ENCODE data around the gene FANK1. TPM values are rescaled to one million over a fixed set of nuclear protein-coding genes. Genes with fewer than 3 reads are reported as not detected.

The FANK1 gene
- total and polyA plus RNA-seq, 12 donors: 1.7 to 23.7 (median 4.6) TPM

DNA sequence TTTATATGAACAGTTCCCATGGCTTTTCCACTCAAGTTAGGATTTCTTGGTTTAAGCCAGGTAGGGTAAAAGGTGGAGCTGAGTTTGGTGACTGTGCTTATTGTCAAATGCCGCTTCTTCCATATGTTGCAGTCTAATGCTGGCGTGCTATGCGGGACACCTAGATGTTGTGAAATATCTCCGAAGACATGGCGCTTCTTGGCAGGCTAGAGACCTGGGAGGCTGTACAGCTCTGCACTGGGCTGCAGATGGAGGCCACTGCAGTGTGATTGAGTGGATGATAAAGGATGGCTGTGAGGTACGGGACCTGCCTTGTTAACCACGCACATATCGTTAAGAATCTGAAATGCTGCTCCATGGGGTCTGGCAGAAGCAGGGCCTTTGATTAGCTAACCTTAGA, 108.4 kb downstream of the FANK1 start:
- intact Hi-C loops (cut with DNase I): no loop called here
- no peak for TF ChIP-seq POLR2A (IDR thresholded peaks at IDR 0.05)
- TF ChIP-seq, protein P1, sequence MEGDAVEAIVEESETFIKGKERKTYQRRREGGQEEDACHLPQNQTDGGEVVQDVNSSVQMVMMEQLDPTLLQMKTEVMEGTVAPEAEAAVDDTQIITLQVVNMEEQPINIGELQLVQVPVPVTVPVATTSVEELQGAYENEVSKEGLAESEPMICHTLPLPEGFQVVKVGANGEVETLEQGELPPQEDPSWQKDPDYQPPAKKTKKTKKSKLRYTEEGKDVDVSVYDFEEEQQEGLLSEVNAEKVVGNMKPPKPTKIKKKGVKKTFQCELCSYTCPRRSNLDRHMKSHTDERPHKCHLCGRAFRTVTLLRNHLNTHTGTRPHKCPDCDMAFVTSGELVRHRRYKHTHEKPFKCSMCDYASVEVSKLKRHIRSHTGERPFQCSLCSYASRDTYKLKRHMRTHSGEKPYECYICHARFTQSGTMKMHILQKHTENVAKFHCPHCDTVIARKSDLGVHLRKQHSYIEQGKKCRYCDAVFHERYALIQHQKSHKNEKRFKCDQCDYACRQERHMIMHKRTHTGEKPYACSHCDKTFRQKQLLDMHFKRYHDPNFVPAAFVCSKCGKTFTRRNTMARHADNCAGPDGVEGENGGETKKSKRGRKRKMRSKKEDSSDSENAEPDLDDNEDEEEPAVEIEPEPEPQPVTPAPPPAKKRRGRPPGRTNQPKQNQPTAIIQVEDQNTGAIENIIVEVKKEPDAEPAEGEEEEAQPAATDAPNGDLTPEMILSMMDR (IDR thresholded peaks at IDR 0.05): no peak
- no peak overlapping the region for H3K27ac ChIP-seq
- WGBS, 4 donors: 78 to 86% (median 82%) methylated on average over 7 to 8 of the region's 8 CpGs
- no peak overlapping the region for H3K4me3 ChIP-seq
- DNase-seq: no peak
- no peaks in the 10 kb centered on the region for H3K36me3 ChIP-seq (replicated peaks in 1 of 2)
- H3K27me3 ChIP-seq: no peaks in the 10 kb centered on the region
- H3K9me3 ChIP-seq (replicated peaks in 1 of 3): no peaks in the 10 kb centered on the region
- H3K4me1 ChIP-seq (replicated peaks in 1 of 2): no peaks in the 10 kb centered on the region

- intact Hi-C loops (cut with DNase I): no loop called here
- no peak for TF ChIP-seq POLR2A (IDR thresholded peaks at IDR 0.05)
- TF ChIP-seq, protein P1 (IDR thresholded peaks at IDR 0.05): no peak
- no peaks in the 10 kb centered on the region for H3K9me3 ChIP-seq (replicated peaks in 1 of 3)
- H3K27me3 ChIP-seq: no peaks in the 10 kb centered on the region
- DNase-seq: no peak
- H3K4me1 ChIP-seq (replicated peaks in 1 of 2): no peaks in the 10 kb centered on the region
- WGBS, 4 donors: 80 to 97% (median 86%) methylated on average over 5 of the region's 5 CpGs
- H3K27ac ChIP-seq: no peak overlapping the region
- no peaks in the 10 kb centered on the region for H3K36me3 ChIP-seq (replicated peaks in 1 of 2)
- no peak overlapping the region for H3K4me3 ChIP-seq
These were observed 109.9 kb downstream of the FANK1 start for GRCh38 chr10:126006264-126006663.

DNA sequence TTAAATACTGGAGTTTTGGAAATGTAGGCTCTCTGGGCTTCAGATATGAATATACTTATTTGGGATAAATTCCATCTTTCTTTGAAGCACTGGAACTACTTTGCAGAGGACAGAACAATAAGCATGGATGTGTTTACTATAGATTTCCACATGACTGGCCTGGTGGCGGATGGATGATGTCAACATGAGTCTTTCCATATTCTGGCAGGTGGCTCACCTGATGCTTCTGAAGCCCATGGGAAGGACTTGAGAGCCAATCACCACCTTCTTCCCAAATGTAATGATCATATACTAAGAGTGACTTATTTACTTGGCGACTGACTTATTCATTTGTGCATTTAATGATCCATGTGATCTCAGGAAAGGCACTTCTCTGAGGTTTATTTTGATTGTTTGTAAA, 110.5 kb downstream of the FANK1 start:
- 93 to 97% (median 95%) methylated on average over 2 of the region's 2 CpGs for WGBS, 4 donors

GRCh38 chr10:126009650-126010049, 113.3 kb downstream of the FANK1 start:
- DNase-seq: no peak
- Histone ChIP-seq H3K9me3 (replicated peaks in 1 of 3) (no peaks in the 10 kb centered on the region), H3K27ac (no peak overlapping the region), H3K4me3 (no peak overlapping the region), H3K36me3 (replicated peaks in 1 of 2) (no peaks in the 10 kb centered on the region), H3K27me3 (no peaks in the 10 kb centered on the region), H3K4me1 (replicated peaks in 1 of 2) (no peaks in the 10 kb centered on the region)
- no peak for TF ChIP-seq POLR2A (IDR thresholded peaks at IDR 0.05)
- TF ChIP-seq, protein P1 (IDR thresholded peaks at IDR 0.05): no peak
- 92 to 96% (median 94%) methylated on average over 7 of the region's 7 CpGs for WGBS, 4 donors
- intact Hi-C loops (cut with DNase I): no loop called here

More for the DNA sequence above, 110.5 kb downstream of the FANK1 start:
- no peak overlapping the region for H3K27ac ChIP-seq
- H3K36me3 ChIP-seq (replicated peaks in 1 of 2): no peaks in the 10 kb centered on the region
- H3K4me1 ChIP-seq (replicated peaks in 1 of 2): no peaks in the 10 kb centered on the region
- H3K4me3 ChIP-seq: no peak overlapping the region
- no peaks in the 10 kb centered on the region for H3K9me3 ChIP-seq (replicated peaks in 1 of 3)
- DNase-seq: no peak
- no peaks in the 10 kb centered on the region for H3K27me3 ChIP-seq
- no peak for TF ChIP-seq POLR2A (IDR thresholded peaks at IDR 0.05)
- TF ChIP-seq, protein P1 (IDR thresholded peaks at IDR 0.05): no peak
- intact Hi-C loops (cut with DNase I): no loop called here
